ENCODE measurements around the gene AGMO. TPM values are rescaled to one million over a fixed set of nuclear protein-coding genes. Genes with fewer than 3 reads are reported as not detected.

The AGMO gene
- total and polyA plus RNA-seq, 2 of the 8 experiments (the other 6 are each of a cell fraction or from before 2014, with no cell fraction given): 0.22 to 0.45 TPM

GRCh38 chr7:15400440-15400839 lies 161.4 kb downstream of the AGMO start (continued):
- TF ChIP-seq ATF3 (IDR thresholded peaks at IDR 0.05; ENCODE audit: insufficient read depth, low read depth, low read length): no peak
